ENCODE data around the gene SRRM3. TPM values are rescaled to one million over a fixed set of nuclear protein-coding genes. Genes with fewer than 3 reads are reported as not detected.

Gene SRRM3
- total and polyA plus RNA-seq, 2 experiments from 2014 or later, result 8.6 to 13.8 TPM

- Histone ChIP-seq H3K9me2 (ENCODE audit: insufficient read depth) (no peaks in the 10 kb centered on the region), H3K27ac (ENCODE audit: low read depth) (no peak overlapping the region), H3F3A (replicated peaks; ENCODE audit: low read depth) (peaks cover 10% of the 10 kb centered on the region; the same call in 1 of the 2 replicates), H3K36me3 (ENCODE audit: insufficient read depth) (no peaks in the 10 kb centered on the region), H2AFZ (no peak overlapping the region), H3K27me3 (ENCODE audit: insufficient read depth) (no peaks in the 10 kb centered on the region), H3K79me2 (replicated peaks; ENCODE audit: insufficient read depth) (no peaks in the 10 kb centered on the region), H3K4me2 (no peak overlapping the region), H4K20me1 (replicated peaks; ENCODE audit: insufficient read depth) (no peaks in the 10 kb centered on the region), H3K4me3 (no peak overlapping the region), H3K4me1 (ENCODE audit: insufficient read depth) (peaks cover 11% of the 10 kb centered on the region)
- DNase-seq (ENCODE audit: low spot score) (peak; percentile 93), ATAC-seq (peak; percentile 95)
- Mint-ChIP-seq H3K27me3 (ENCODE audit: insufficient read depth, low read depth, poor library complexity) (peaks cover 17% of the 10 kb centered on the region), H3K4me3 (no peak overlapping the region), H3K36me3 (ENCODE audit: low read depth) (peaks cover 3% of the 10 kb centered on the region; the same call in 2 of the 3 replicates), H3K9me3 (peaks cover 8% of the 10 kb centered on the region; the same call in 2 of the 3 replicates), H3K4me1 (peaks cover 21% of the 10 kb centered on the region), H3K27ac (peak overlapping the region; percentile 91)
- TF ChIP-seq STAT1 (IDR thresholded peaks at IDR 0.05; ENCODE audit: unreplicated experiment), result no peak
- TF ChIP-seq ETS1 (IDR thresholded peaks at IDR 0.05), result peak; percentile 89; the same call in 1 of the 2 replicates
- TF ChIP-seq CREB1 (CRISPR knock-in tag; IDR thresholded peaks at IDR 0.05; ENCODE audit: low read depth), result peak; percentile 64
These were observed 9.9 kb upstream of the SRRM3 start for GRCh38 chr7:76191783-76192240.

DNA sequence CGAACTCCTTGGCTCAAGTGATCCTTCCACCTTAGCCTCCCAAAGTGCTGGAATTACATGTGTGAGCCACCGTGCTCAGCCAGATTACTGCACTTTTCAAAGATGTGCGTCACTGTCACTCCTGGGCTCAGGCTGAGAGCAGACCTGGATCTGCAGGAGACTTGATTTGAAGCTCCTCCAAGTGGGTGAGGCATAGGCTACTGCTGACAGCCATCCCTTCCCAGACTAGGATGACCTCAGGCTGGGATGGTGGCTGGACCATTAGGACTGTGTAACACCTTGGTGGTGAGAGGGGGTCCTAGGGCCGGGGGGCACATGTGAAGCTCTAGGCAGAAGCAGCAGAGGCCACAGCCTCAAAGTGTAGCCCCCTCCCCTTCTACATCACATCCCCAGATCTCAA is 8.2 kb upstream of the SRRM3 start:
- peaks cover 3% of the 10 kb centered on the region; the same call in 2 of the 3 replicates for H3K36me3 Mint-ChIP-seq (ENCODE audit: low read depth)
- Histone ChIP-seq H4K20me1 (replicated peaks; ENCODE audit: insufficient read depth) (no peaks in the 10 kb centered on the region), H3K4me3 (no peak overlapping the region), H3K79me2 (replicated peaks; ENCODE audit: insufficient read depth) (no peaks in the 10 kb centered on the region), H3K9me2 (ENCODE audit: insufficient read depth) (no peaks in the 10 kb centered on the region), H3K36me3 (ENCODE audit: insufficient read depth) (no peaks in the 10 kb centered on the region), H3K4me1 (ENCODE audit: insufficient read depth) (peaks cover 18% of the 10 kb centered on the region), H3F3A (replicated peaks; ENCODE audit: low read depth) (peaks cover 11% of the 10 kb centered on the region; the same call in 1 of the 2 replicates), H3K27me3 (ENCODE audit: insufficient read depth) (no peaks in the 10 kb centered on the region), H2AFZ (peak overlapping the region; percentile 97), H3K27ac (ENCODE audit: low read depth) (peak overlapping the region; percentile 55; the same call in 1 of the 2 replicates), H3K4me2 (no peak overlapping the region)
- H3K27me3 Mint-ChIP-seq (ENCODE audit: insufficient read depth, low read depth, poor library complexity), result peaks cover 17% of the 10 kb centered on the region
- H3K27ac Mint-ChIP-seq, result no peak overlapping the region
- H3K9me3 Mint-ChIP-seq, result peaks cover 8% of the 10 kb centered on the region; the same call in 2 of the 3 replicates
- H3K4me1 Mint-ChIP-seq, result peaks cover 29% of the 10 kb centered on the region
- DNase-seq (ENCODE audit: low spot score), result no peak
- no peak for ATAC-seq
- H3K4me3 Mint-ChIP-seq, result no peak overlapping the region
- TF ChIP-seq NANOG (IDR thresholded peaks at IDR 0.05; ENCODE audit: borderline replicate concordance) (no peak), EZH2phosphoT487 (IDR thresholded peaks at IDR 0.05; ENCODE audit: unreplicated experiment) (no peak), CREB1 (CRISPR knock-in tag; IDR thresholded peaks at IDR 0.05; ENCODE audit: low read depth) (no peak), JUNB (IDR thresholded peaks at IDR 0.05; ENCODE audit: unreplicated experiment) (no peak), CTCF (conservative IDR thresholded peaks at IDR 0.05; ENCODE audit: low read depth in 2 of 2) (no peak), ETS1 (IDR thresholded peaks at IDR 0.05) (no peak), EZH2 (IDR thresholded peaks at IDR 0.05; ENCODE audit: low read depth, unreplicated experiment) (no peak), ZNF331 (CRISPR knock-in tag; IDR thresholded peaks at IDR 0.05; ENCODE audit: low read depth) (no peak), POLR2AphosphoS5 (IDR thresholded peaks at IDR 0.05; ENCODE audit: low read depth) (no peak), ZNF114 (CRISPR knock-in tag; IDR thresholded peaks at IDR 0.05) (no peak)
- TF ChIP-seq, protein P1, sequence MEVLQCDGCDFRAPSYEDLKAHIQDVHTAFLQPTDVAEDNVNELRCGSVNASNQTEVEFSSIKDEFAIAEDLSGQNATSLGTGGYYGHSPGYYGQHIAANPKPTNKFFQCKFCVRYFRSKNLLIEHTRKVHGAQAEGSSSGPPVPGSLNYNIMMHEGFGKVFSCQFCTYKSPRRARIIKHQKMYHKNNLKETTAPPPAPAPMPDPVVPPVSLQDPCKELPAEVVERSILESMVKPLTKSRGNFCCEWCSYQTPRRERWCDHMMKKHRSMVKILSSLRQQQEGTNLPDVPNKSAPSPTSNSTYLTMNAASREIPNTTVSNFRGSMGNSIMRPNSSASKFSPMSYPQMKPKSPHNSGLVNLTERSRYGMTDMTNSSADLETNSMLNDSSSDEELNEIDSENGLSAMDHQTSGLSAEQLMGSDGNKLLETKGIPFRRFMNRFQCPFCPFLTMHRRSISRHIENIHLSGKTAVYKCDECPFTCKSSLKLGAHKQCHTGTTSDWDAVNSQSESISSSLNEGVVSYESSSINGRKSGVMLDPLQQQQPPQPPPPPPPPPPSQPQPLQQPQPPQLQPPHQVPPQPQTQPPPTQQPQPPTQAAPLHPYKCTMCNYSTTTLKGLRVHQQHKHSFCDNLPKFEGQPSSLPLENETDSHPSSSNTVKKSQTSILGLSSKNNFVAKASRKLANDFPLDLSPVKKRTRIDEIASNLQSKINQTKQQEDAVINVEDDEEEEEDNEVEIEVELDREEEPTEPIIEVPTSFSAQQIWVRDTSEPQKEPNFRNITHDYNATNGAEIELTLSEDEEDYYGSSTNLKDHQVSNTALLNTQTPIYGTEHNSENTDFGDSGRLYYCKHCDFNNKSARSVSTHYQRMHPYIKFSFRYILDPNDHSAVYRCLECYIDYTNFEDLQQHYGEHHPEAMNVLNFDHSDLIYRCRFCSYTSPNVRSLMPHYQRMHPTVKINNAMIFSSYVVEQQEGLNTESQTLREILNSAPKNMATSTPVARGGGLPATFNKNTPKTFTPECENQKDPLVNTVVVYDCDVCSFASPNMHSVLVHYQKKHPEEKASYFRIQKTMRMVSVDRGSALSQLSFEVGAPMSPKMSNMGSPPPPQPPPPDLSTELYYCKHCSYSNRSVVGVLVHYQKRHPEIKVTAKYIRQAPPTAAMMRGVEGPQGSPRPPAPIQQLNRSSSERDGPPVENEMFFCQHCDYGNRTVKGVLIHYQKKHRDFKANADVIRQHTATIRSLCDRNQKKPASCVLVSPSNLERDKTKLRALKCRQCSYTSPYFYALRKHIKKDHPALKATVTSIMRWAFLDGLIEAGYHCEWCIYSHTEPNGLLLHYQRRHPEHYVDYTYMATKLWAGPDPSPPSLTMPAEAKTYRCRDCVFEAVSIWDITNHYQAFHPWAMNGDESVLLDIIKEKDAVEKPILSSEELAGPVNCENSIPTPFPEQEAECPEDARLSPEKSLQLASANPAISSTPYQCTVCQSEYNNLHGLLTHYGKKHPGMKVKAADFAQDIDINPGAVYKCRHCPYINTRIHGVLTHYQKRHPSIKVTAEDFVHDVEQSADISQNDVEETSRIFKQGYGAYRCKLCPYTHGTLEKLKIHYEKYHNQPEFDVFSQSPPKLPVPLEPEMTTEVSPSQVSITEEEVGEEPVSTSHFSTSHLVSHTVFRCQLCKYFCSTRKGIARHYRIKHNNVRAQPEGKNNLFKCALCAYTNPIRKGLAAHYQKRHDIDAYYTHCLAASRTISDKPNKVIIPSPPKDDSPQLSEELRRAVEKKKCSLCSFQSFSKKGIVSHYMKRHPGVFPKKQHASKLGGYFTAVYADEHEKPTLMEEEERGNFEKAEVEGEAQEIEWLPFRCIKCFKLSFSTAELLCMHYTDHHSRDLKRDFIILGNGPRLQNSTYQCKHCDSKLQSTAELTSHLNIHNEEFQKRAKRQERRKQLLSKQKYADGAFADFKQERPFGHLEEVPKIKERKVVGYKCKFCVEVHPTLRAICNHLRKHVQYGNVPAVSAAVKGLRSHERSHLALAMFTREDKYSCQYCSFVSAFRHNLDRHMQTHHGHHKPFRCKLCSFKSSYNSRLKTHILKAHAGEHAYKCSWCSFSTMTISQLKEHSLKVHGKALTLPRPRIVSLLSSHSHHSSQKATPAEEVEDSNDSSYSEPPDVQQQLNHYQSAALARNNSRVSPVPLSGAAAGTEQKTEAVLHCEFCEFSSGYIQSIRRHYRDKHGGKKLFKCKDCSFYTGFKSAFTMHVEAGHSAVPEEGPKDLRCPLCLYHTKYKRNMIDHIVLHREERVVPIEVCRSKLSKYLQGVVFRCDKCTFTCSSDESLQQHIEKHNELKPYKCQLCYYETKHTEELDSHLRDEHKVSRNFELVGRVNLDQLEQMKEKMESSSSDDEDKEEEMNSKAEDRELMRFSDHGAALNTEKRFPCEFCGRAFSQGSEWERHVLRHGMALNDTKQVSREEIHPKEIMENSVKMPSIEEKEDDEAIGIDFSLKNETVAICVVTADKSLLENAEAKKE (CRISPR knock-in tag; IDR thresholded peaks at IDR 0.05), result no peak

Data from GM23338 (cell line).